Measurements from ENCODE around the gene EP400. TPM values are rescaled to one million over a fixed set of nuclear protein-coding genes. Genes with fewer than 3 reads are reported as not detected.
"Not testable (repeated sequence)": the region's sequence is repeated elsewhere in the genome, so short reads cannot be mapped to it uniquely, and the experiment has no call there.

EP400 gene
- total RNA-seq, 1 donor from 2014 or later, result 28.1 TPM

GRCh38 chr12:132047630-132048029, 97.9 kb downstream of the EP400 start:
- not testable (repeated sequence) for DNase-seq (ENCODE audit: low read depth)

DNA sequence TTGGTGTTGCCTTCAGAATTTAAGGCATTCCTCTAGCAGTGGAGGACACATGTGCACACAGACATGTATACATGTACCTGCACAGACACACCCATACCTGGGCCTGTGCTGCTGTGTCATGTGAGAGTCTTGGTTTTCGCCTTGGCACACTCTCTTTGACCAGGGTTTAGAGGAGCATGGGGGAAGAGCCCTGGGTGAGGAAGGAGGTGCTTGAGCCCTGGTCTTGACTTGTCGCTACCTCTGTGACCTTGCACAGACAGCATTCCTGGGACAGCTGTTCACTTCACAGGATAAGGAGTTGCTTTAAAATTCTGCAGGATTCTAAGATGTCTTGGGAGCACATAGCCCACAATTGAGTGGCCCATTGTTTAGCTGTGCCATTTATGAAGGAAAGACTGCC, 99.7 kb downstream of the EP400 start:
- DNase-seq (ENCODE audit: low read depth), result no peak

- no peak for DNase-seq (ENCODE audit: low read depth)
Observed at GRCh38 chr12:132049876-132050275, 100.1 kb downstream of the EP400 start.

DNA sequence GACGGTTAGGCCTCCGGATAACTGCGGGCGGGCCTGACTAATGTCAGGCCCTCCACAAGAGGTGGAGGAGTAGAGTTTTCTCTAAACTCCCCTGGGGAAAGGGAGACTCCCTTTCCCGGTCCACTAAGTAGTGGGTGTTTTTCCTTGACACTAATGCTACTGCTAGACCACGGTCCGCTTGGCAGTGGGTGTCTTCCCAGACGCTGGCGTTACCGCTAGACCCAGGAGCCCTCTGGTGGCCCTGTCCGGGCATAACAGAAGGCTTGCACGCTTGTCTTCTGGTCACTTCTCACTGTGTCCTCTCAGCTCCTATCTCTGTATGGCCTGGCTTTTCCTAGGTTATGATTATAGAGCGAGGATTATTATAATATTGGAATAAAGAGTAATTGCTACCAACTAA, 102.0 kb downstream of the EP400 start:
- DNase-seq (ENCODE audit: low read depth), result peak; percentile 7

DNA sequence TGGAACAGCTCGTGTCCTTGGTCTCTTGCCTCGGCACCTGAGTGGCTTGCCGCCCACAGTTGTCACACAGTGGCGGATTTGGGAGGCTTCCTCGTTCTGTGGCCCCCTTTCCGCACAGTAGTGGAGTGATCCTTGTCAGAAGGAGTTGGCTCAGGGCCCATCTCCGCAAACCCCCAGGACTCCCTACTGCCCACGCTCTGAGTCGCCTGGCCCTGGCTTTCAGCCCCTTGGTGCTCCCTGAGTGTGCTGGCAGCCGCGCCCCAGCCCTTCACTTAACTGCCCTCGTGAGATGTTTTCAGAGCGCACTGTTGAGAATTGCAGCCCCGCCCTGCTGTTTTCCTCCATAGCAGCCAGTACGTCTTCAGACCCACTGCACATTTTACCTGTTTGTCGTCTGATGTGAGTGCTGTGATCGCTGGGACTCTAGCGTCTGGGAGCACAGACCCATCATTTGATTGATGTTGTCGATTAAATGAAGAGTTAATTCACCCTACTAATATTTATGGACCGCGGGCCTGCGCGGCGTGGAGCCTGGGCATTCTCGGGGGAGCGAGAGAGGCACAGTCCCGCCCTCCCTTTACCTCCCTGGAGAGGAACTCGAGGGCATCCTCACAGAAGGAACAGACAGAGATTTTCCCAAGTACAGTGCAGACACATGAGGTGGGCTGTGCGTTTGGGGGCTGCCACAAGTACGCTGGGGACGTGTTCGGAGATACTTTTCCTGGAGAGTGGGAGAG, 102.6 kb downstream of the EP400 start:
- DNase-seq (ENCODE audit: low read depth), result no peak

- DNase-seq (ENCODE audit: low read depth), result no peak
Observed at GRCh38 chr12:132053338-132054330, 103.9 kb downstream of the EP400 start.

- DNase-seq (ENCODE audit: low read depth), result no peak
Observed at GRCh38 chr12:132054983-132055382, 105.2 kb downstream of the EP400 start.

- no peak for DNase-seq (ENCODE audit: low read depth)
Observed at GRCh38 chr12:132055535-132056096, 105.9 kb downstream of the EP400 start.

DNA sequence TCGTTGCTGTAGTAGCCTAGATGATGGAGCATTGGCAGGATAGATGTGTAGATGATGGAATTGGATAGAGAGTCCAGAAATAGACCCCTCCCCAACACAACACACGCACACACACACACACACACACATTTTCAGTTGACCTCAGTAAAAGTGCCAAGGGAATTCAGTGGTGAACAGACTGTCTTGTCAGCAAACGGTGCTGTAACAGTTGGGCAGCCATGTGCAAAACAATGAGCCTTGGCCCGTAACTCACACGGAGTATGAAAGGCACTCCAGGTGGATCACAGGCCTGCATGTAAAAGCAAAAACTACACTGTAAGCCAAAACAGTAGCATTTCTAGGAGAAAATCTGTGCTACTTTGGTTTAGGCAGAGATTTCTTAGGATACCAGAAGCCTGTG, 106.6 kb downstream of the EP400 start:
- peak; percentile 25 for DNase-seq (ENCODE audit: low read depth)

GRCh38 chr12:132056951-132057350, 107.2 kb downstream of the EP400 start:
- no peak for DNase-seq (ENCODE audit: low read depth)

DNA sequence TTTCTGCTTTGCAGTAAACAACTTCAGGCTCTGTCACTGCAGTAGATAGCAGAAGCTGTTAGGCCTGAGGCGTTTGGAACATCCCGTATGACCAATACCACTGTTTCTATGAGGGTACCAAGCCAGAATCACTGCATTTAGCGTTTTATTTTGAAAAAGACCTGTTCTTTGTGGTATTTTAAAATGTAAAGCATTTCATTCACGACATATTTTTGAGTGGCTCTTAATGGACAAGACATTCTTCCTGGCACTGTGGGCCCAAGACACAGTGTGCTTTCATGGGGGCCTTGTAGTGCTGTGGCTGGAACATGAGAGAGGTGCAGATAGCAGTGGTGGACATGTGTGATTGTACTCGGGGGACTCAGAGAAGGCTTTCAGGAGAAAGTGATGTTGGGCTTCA, 107.9 kb downstream of the EP400 start:
- no peak for DNase-seq (ENCODE audit: low read depth)

DNA sequence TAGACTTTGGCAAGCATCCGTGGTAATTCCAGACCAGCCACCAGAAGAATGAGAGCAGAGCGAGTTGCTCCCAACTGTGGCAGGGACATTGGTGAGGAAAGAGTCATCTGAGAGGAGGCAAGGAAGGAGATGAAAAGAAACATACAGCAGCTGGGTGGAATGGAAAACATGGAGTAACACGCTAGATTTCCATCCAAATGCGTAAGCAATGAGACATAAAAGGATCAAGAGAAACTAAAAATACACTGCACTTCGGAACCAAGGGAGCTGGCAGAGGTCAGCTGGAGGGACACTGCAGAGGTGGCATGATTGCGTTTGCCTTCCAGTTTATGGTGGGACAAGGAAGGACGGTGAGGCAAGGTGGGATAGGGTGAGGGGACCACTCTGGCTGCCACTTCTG, 111.5 kb downstream of the EP400 start:
- DNase-seq (ENCODE audit: low read depth), result no peak

DNA sequence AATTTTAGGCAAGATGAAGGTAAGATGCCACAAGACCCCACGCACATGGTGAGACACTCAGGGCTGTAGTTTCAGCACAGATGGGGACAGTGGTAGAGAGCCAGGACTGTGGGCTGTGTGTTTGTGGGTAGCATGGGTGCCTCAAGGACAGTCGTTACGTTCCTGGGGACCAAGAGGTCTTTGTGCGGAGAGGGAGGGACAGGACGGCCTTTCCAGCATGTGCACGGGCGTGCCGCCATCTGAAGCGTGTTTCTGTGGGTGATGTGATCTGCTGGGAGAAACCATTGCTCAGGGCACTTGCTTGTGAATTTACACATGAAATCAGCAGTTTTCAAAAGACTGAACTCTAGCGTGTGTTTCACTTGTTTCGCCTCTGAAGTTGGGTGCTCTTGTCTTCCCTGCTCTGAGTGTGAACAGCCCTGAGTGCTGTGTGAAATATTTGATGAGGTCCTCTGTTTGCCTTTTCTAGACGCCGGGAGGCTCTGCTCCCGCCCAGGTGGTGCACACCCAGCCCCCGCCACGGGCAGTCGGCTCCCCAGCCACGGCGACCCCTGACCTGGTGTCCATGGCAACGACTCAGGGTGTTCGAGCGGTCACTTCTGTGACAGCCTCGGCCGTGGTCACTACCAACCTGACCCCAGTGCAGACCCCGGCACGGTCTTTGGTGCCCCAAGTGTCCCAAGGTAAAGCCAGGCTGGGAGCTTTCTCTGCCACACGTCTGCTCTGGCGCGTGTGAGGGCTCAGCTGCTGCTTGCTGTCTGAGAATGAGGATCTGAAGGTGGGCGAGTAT, 112.1 kb downstream of the EP400 start:
- no peak for DNase-seq (ENCODE audit: low read depth)

DNA sequence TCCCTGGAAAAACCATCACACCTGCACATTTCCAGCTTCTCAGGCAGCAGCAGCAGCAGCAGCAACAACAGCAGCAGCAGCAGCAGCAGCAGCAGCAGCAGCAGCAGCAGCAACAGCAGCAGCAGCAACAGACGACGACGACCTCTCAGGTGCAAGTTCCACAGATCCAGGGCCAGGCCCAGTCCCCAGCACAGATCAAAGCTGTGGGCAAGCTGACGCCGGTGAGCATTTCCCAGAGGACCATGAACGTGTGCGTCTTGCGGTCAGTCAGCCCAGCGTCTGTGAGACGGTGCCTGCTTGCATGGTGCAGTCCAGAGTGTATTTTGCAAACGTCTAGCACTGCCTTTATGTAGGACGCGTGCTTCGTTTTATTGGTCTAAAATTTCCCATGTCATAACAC, 112.7 kb downstream of the EP400 start:
- DNase-seq (ENCODE audit: low read depth), result no peak

DNA sequence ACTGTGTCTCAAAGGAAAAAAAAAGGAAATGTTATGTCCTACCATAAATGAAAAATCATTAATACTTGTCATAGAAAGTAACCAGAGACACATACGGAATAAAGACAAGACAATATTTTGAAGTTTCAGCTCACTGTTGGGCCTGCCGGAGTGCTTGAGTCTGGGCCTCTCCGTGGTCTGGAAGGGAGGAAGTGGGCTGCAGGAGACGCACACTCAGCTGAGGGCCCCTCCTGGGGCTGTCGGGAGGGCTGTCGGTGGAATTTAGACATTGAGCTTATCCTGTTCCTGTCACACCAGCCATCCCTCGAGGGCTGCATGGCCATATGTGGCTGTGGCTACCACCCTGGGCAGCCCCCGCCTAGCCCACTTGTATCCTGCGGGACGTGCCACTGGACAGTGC, 113.7 kb downstream of the EP400 start:
- no peak for DNase-seq (ENCODE audit: low read depth)

DNA sequence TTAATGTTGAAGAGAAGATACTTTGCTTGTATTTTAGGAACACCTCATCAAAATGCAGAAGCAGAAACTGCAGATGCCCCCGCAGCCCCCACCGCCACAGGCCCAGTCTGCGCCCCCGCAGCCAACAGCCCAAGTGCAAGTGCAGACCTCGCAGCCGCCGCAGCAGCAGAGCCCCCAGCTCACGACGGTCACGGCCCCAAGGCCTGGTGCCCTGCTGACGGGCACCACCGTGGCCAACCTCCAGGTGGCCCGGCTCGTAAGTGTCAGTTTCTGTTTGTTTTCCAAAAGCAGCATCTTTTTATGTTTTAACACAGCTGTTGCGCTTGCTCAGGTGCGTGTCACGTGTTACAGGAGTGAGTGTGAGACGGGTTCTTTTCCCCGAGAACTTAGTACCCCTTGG, 114.9 kb downstream of the EP400 start:
- DNase-seq (ENCODE audit: low read depth), result no peak

DNA sequence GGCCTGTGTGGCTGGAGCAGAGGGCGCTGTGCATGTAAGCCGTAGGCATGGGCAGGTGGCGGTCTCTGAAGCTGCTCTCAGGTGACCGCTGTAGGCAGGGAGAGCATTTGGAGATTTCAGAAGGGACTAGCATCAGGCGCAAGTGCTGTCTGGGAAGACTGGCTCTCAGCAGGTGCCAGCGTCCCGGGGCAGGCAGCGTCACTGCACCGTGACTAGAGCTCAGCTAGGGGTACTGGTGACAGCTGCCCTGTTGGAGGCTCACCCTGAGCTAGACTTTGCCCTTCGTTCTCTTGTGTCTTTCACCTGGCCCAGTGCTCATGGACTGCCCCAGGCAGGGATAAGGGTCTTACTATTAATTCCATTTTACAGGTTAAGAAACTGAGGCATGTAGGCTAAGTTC, 115.5 kb downstream of the EP400 start:
- no peak for DNase-seq (ENCODE audit: low read depth)

DNA sequence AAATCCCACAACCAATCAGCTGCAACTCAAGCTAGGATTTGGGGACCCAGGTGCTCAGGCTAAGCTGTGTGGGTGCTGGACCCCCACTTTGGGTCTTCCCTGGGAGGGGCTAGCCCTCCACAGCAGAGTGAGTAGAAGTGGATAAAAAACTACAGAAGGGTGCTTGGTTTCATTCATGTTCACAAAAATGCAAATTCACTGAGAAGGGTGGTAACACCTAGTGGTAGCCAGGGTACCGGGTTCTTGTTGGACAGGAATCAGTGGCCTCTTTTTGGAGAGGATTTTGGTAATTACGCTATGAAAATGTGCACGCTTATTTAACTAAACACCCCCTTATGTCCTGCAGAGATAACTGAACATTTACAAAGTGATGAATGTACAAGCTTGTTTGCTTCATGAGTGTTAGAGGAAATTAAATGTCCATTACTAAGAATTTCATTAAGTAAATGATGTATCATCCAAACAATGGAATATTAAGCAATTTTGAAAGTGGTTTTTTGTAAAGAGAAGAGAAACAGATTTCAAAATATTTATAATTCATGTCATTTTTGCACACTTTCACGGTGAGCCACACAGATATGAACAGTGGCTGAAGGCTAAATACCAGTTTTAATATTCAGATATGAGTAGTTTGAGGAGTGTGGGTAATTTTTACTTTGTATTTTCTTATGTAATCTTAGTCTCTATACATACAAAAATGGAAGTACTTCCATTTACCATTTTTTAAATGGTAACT, 116.0 kb downstream of the EP400 start:
- DNase-seq (ENCODE audit: low read depth), result no peak

DNA sequence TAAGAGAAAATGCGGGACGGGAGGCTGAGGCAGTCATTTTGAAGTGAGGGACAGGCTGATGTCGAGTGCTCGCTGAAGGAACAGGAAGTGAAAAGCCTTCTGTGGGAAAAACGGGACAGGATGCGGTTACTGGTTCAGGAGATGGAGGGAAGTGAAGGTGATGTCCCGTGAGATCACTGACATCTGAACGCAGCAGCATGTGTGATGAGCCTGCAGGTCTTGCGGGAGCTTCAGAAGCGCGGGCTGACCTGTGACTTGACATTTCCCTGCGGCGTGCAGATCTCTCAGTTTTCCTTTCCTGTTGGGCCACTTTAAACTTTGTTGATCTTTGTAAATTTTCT, 116.6 kb downstream of the EP400 start:
- DNase-seq (ENCODE audit: low read depth), result no peak

DNA sequence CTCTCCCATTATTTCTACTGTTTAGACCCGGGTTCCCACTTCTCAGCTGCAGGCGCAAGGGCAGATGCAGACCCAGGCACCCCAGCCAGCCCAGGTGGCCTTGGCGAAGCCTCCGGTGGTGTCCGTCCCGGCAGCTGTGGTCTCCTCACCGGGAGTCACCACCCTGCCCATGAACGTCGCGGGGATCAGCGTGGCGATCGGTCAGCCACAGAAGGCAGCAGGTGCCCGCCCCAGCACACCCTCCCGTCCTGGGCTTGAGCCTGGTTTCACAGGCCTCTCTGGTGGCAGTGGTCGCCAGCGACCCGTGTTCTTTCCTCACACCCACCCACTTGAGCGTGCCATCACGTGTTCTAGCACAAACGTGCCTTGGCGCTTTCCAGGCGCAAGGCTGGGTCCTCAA, 117.0 kb downstream of the EP400 start:
- no peak for DNase-seq (ENCODE audit: low read depth)

DNA sequence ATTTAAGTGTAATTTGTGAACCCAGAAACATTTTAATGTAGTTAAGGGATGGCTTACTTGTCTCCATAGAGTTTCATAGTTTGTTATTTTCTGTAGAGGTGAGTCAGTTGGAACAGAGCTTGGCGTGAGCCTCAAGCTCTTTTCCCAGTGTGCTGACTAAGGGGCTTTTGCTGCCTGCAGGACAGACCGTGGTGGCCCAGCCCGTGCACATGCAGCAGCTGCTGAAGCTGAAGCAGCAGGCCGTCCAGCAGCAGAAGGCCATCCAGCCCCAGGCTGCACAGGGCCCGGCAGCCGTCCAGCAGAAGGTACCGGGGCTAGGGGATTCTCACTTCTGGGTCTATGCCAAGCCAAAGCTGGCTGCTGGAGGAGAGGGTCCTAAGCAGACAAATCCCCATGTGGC, 117.4 kb downstream of the EP400 start:
- DNase-seq (ENCODE audit: low read depth), result no peak

Data from renal cortical epithelial cell (primary cell).